Upper lobe of left lung (tissue), 4 donors: ENCODE measurements around the gene TTLL12.

Experiments used
- EP300 ChIP-seq, 4 donors: sonication (generic); formaldehyde crosslinking; IDR thresholded peaks; one replicate each; pipeline ENCODE4 v1.5.1; 2017; ENCODE audit warnings: antibody characterized with exemption in 4 of 4, control low read depth in 2 of 4
- TF ChIP-seq, protein P1 (sequence below), 6 experiments: fragments of 450-650 bp in 4 of 6; fragments of 200-600 bp in 2 of 6; sonication (generic) in 2 of 6; IDR thresholded peaks; one replicate each; pipeline ENCODE4 v1.5.1; 2016 to 2019; ENCODE audit warnings: antibody characterized with exemption in 6 of 6

DNA sequence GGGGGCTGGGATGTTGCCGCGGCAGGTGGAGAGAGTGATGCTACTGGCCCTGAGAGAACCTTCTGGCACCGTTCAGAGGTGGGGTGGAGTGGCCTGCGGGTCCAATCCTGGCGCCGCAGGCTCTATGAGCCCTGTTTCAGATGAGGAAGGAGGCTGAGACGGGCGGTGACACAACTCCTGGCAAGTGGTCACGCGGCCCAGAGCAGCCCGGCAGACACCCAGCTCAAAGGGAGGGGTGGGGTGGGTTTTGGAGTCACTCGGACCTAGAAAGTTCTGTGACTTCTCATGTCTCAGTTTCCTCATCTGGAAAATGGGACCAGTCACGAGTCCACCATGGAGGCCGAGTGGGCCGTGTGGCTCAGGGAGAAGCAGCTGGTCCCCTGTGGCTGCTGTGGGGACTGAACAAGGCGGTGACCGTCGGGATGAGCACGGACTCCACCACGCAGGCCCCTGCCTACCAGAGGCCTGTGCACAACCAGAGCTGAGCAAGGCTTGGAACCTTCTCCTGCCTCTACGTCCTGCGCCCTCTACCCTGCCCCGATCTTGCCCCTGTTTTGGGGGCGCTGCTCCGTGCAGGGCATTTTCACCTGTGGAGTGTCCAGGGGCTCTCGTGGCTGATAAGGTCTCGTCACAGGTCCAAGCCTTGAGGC lies 31.9 kb downstream of the TTLL12 start:
- no peak for TF ChIP-seq EP300 (IDR thresholded peaks at IDR 0.05)
- TF ChIP-seq, protein P1, sequence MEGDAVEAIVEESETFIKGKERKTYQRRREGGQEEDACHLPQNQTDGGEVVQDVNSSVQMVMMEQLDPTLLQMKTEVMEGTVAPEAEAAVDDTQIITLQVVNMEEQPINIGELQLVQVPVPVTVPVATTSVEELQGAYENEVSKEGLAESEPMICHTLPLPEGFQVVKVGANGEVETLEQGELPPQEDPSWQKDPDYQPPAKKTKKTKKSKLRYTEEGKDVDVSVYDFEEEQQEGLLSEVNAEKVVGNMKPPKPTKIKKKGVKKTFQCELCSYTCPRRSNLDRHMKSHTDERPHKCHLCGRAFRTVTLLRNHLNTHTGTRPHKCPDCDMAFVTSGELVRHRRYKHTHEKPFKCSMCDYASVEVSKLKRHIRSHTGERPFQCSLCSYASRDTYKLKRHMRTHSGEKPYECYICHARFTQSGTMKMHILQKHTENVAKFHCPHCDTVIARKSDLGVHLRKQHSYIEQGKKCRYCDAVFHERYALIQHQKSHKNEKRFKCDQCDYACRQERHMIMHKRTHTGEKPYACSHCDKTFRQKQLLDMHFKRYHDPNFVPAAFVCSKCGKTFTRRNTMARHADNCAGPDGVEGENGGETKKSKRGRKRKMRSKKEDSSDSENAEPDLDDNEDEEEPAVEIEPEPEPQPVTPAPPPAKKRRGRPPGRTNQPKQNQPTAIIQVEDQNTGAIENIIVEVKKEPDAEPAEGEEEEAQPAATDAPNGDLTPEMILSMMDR (IDR thresholded peaks at IDR 0.05), result no peak
